Cardiac fibroblast (primary cell): Measurements from ENCODE around the gene ABCA7.

Experiments
- DNase-seq, 2 donors: peaks; one replicate each; pipeline versions ENCODE4 v3.0.0 to v3.0.0-alpha.2; 2010; ENCODE audit warnings: low read depth in 2 of 2
- H3K4me3 ChIP-seq, 2 donors: replicated peaks in 1 of 2; 1 replicate in 1 of 2; 2 replicates in 1 of 2; pipeline ENCODE4 v1.5.1; 2011; ENCODE audit warnings: low read depth in 2 of 2, low read length in 2 of 2, mild to moderate bottlenecking in 2 of 2, moderate library complexity in 1 of 2
- TF ChIP-seq, protein P1 (sequence below): IDR thresholded peaks from one replicate; pipeline ENCODE4 v1.5.1; 2011; ENCODE audit warnings: low read depth, mild to moderate bottlenecking, low read length, inconsistent platforms

ABCA7 gene

GRCh38 chr19:1106841-1107660, 67.1 kb downstream of the ABCA7 start:
- TF ChIP-seq, protein P1, sequence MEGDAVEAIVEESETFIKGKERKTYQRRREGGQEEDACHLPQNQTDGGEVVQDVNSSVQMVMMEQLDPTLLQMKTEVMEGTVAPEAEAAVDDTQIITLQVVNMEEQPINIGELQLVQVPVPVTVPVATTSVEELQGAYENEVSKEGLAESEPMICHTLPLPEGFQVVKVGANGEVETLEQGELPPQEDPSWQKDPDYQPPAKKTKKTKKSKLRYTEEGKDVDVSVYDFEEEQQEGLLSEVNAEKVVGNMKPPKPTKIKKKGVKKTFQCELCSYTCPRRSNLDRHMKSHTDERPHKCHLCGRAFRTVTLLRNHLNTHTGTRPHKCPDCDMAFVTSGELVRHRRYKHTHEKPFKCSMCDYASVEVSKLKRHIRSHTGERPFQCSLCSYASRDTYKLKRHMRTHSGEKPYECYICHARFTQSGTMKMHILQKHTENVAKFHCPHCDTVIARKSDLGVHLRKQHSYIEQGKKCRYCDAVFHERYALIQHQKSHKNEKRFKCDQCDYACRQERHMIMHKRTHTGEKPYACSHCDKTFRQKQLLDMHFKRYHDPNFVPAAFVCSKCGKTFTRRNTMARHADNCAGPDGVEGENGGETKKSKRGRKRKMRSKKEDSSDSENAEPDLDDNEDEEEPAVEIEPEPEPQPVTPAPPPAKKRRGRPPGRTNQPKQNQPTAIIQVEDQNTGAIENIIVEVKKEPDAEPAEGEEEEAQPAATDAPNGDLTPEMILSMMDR, result peak; percentile 17
- peak; percentile 61 to 79 for DNase-seq

DNA sequence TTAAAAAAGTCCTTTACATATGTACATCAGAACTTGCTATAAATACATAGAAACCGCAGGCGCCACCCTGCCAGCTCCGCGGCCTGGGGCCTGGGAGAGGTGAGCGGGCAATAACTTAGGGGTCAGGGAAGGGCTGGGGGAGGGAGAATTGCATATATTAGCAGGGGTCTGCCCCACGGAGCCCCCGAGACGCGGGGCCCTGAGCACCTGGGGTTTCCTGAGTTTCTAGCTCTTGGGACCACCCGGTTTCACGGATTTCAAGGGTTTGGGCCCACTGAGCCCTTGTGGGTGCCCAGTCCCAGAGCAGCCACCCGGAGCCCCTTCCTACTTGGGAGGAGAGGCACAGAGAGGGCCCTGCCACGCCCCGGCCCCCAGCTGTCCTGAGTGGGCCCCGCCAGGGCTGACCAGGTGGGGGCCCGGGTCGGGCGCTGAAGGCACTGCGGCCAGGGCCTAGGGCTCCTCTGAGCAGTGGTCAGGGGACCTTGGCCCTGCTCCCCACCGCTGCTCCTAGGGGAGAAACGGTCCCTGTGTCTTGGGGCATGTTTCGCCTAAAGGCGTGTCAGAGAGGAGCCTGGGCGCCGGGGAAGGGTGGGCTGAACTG, 67.9 kb downstream of the ABCA7 start:
- TF ChIP-seq, protein P1, result no peak
- H3K4me3 ChIP-seq, result no peak overlapping the region
- no peak for DNase-seq

More at GRCh38 chr19:1106841-1107660, 67.1 kb downstream of the ABCA7 start:
- no peak overlapping the region for H3K4me3 ChIP-seq

- TF ChIP-seq, protein P1, result no peak
- no peak overlapping the region for H3K4me3 ChIP-seq
- no peak for DNase-seq
Observed at GRCh38 chr19:1108291-1109031, 68.6 kb downstream of the ABCA7 start.

GRCh38 chr19:1109032-1109551, 69.2 kb downstream of the ABCA7 start:
- DNase-seq, result no peak
- H3K4me3 ChIP-seq, result no peak overlapping the region
- TF ChIP-seq, protein P1, result no peak

- TF ChIP-seq, protein P1, result no peak
- H3K4me3 ChIP-seq, result no peak overlapping the region
- no peak for DNase-seq
Observed at GRCh38 chr19:1109697-1110671, 70.1 kb downstream of the ABCA7 start.
